GM23338 (cell line): ENCODE results near the gene ITIH6. TPM values are rescaled to one million over a fixed set of nuclear protein-coding genes. Genes with fewer than 3 reads are reported as not detected.

Source experiments
- ATAC-seq: fragments of 200-7000 bp; cut with Tn5 transposase; 3 replicates; pipeline ENCODE4 v1.9.1; 2020
- DNase-seq: peaks from one replicate; pipeline ENCODE4 v3.0.0-alpha.2; 2015; ENCODE audit warnings: low spot score
- H2AFZ ChIP-seq: fragments of 200-600 bp; sonication (generic); 2 replicates; pipeline ENCODE4 v1.8.0; 2016; ENCODE audit warnings: antibody characterized with exemption, mild to moderate bottlenecking, moderate library complexity
- H3F3A ChIP-seq: fragments of 200-600 bp; sonication (generic); replicated peaks from 2 replicates; pipeline ENCODE4 v1.8.0; 2017; ENCODE audit warnings: antibody characterized with exemption, mixed run types, low read depth
- H3K27ac ChIP-seq: fragments of 200-600 bp; sonication (generic); 2 replicates; pipeline ENCODE4 v1.6.1; 2016; ENCODE audit warnings: low read depth
- H3K27me3 ChIP-seq: fragments of 200-600 bp; sonication (generic); 2 replicates; pipeline ENCODE4 v1.8.0; 2016; ENCODE audit warnings: mild to moderate bottlenecking, mixed run types, moderate library complexity; ENCODE audit not compliant: insufficient read depth
- H3K36me3 ChIP-seq: fragments of 200-600 bp; sonication (generic); 2 replicates; pipeline ENCODE4 v1.8.0; 2016; ENCODE audit warnings: mild to moderate bottlenecking; ENCODE audit not compliant: insufficient read depth
- H3K4me1 ChIP-seq: fragments of 200-600 bp; sonication (generic); 2 replicates; pipeline ENCODE4 v1.8.0; 2016; ENCODE audit warnings: mild to moderate bottlenecking, moderate library complexity; ENCODE audit not compliant: insufficient read depth
- H3K4me2 ChIP-seq: fragments of 200-600 bp; sonication (generic); 2 replicates; pipeline ENCODE4 v1.7.1; 2017; ENCODE audit warnings: mixed run types
- H3K4me3 ChIP-seq: fragments of 200-600 bp; sonication (generic); 2 replicates; pipeline ENCODE4 v1.6.1; 2016; ENCODE audit warnings: mixed run types
- H3K79me2 ChIP-seq: fragments of 200-600 bp; sonication (generic); replicated peaks from 2 replicates; pipeline ENCODE4 v1.8.0; 2017; ENCODE audit warnings: mild to moderate bottlenecking; ENCODE audit not compliant: insufficient read depth
- H3K9me2 ChIP-seq: fragments of 200-600 bp; sonication (generic); 2 replicates; pipeline ENCODE4 v1.8.0; 2017; ENCODE audit not compliant: insufficient read depth
- H4K20me1 ChIP-seq: fragments of 200-600 bp; sonication (generic); replicated peaks from 2 replicates; pipeline ENCODE4 v1.8.0; 2017; ENCODE audit warnings: mild to moderate bottlenecking; ENCODE audit not compliant: insufficient read depth
- H3K27ac Mint-ChIP-seq: 2 replicates; pipeline ENCODE4 v1.8.0; 2020; ENCODE audit warnings: inconsistent platforms, mild to moderate bottlenecking, moderate library complexity, mixed read lengths
- H3K27me3 Mint-ChIP-seq: 3 replicates; pipeline ENCODE4 v1.8.0; 2022; ENCODE audit warnings: low read depth, mild to moderate bottlenecking, moderate library complexity, mixed read lengths, inconsistent platforms; ENCODE audit not compliant: insufficient read depth, poor library complexity
- H3K36me3 Mint-ChIP-seq: 3 replicates; pipeline ENCODE4 v1.8.0; 2021; ENCODE audit warnings: low read depth, mild to moderate bottlenecking, inconsistent platforms, moderate library complexity, mixed read lengths
- H3K4me1 Mint-ChIP-seq: 3 replicates; pipeline ENCODE4 v1.8.0; 2020; ENCODE audit warnings: mild to moderate bottlenecking, inconsistent platforms, mixed read lengths
- H3K4me3 Mint-ChIP-seq: 3 replicates; pipeline ENCODE4 v1.8.0; 2021; ENCODE audit warnings: moderate library complexity, mild to moderate bottlenecking, inconsistent platforms, mixed read lengths
- H3K9me3 Mint-ChIP-seq: 3 replicates; pipeline ENCODE4 v1.8.0; 2020; ENCODE audit warnings: moderate library complexity, mild to moderate bottlenecking, inconsistent platforms, mixed read lengths
- CREB1 ChIP-seq: fragments of 250-450 bp; sonication (Bioruptor Pico); IDR thresholded peaks from 2 replicates; pipeline ENCODE4 v1.5.0; 2020; ENCODE audit warnings: low read depth, mild to moderate bottlenecking, moderate library complexity
- CTCF ChIP-seq, 2 experiments: fragments of 200-600 bp in 1 of 2; sonication (generic) in 1 of 2; conservative IDR thresholded peaks; 2 replicates each; pipeline versions ENCODE4 v1.5.1 to v1.6.1; 2016 to 2017; ENCODE audit warnings: antibody characterized with exemption in 2 of 2, low read depth in 2 of 2, mild to moderate bottlenecking in 2 of 2, moderate library complexity in 1 of 2
- EZH2 ChIP-seq: fragments of 200-600 bp; sonication (generic); IDR thresholded peaks from one replicate; pipeline ENCODE4 v1.8.0; 2017; ENCODE audit warnings: antibody characterized with exemption, mild to moderate bottlenecking, low read depth; ENCODE audit not compliant: unreplicated experiment
- EZH2phosphoT487 ChIP-seq: fragments of 200-600 bp; sonication (generic); IDR thresholded peaks from one replicate; pipeline ENCODE4 v1.8.1; 2018; ENCODE audit warnings: antibody characterized with exemption; ENCODE audit not compliant: unreplicated experiment
- JUNB ChIP-seq: IDR thresholded peaks from one replicate; pipeline ENCODE4 v1.6.1; 2016; ENCODE audit warnings: antibody characterized with exemption; ENCODE audit not compliant: unreplicated experiment
- POLR2AphosphoS5 ChIP-seq: IDR thresholded peaks from 2 replicates; pipeline ENCODE4 v1.6.1; 2016; ENCODE audit warnings: antibody characterized with exemption, low read depth
- REST ChIP-seq: IDR thresholded peaks from one replicate; pipeline ENCODE4 v1.6.1; 2018; ENCODE audit warnings: antibody characterized with exemption; ENCODE audit not compliant: unreplicated experiment
- STAT1 ChIP-seq: IDR thresholded peaks from one replicate; pipeline ENCODE4 v1.6.1; 2016; ENCODE audit warnings: antibody characterized with exemption; ENCODE audit not compliant: unreplicated experiment
- ZNF114 ChIP-seq: fragments of 250-450 bp; sonication (Bioruptor Pico); IDR thresholded peaks from 2 replicates; pipeline ENCODE4 v1.5.0; 2020; ENCODE audit warnings: mild to moderate bottlenecking, moderate library complexity
- ZNF331 ChIP-seq: fragments of 250-450 bp; sonication (Bioruptor Pico); IDR thresholded peaks from 2 replicates; pipeline ENCODE4 v1.5.0; 2020; ENCODE audit warnings: low read depth, mild to moderate bottlenecking, moderate library complexity
- polyA plus RNA-seq: library from polyadenylated mRNA; unstranded; fragments of >200 nt; fragmentation: Nextera tagmentation; extraction: Ambion mirVana; gene quantifications from 2 replicates; pipeline ENCODE4 v1.2.1, GENCODE V29; 2016
- total RNA-seq: library from RNA; depleted of rRNA; stranded (reverse); fragments of >200 nt; shearing (Covaris generic); gene quantifications from 2 replicates; pipeline ENCODE4 v1.2.3, GENCODE V29; 2014
- TF ChIP-seq, protein P1 (sequence below): IDR thresholded peaks from 2 replicates; pipeline ENCODE4 v1.6.1; 2016; ENCODE audit warnings: antibody characterized with exemption
- TF ChIP-seq, protein P2 (sequence below): fragments of 250-450 bp; sonication (Bioruptor Pico); IDR thresholded peaks from 2 replicates; pipeline ENCODE4 v1.5.0; 2020; ENCODE audit warnings: mild to moderate bottlenecking, moderate library complexity

The ITIH6 gene
- total and polyA plus RNA-seq, 2 experiments from 2014 or later, result not detected

DNA sequence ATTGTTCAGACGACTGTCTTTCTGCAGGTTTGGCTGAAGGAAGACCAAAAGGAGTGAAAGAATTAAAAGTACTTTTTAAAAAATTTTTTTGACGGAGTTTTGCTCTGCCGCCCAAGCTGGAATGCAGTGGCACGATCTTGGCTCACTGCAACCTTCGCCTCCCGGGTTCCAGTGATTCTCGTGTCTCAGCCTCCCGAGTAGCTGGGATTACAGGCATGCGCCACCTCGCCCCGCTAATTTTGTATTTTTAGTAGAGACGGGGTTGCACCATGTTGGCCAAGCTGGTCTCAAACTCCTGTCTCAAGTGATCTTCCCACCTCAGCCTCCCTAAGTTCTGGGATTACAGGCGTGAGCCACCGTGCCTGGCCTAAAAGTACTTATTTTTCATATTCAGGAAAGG is 86.3 kb downstream of the ITIH6 start:
- Histone ChIP-seq H3K4me1 (no peaks in the 10 kb centered on the region), H3K27ac (no peak overlapping the region), H2AFZ (no peak overlapping the region), H3K9me2 (no peaks in the 10 kb centered on the region), H3K27me3 (no peaks in the 10 kb centered on the region), H3K79me2 (no peaks in the 10 kb centered on the region), H3K4me3 (no peak overlapping the region), H3K4me2 (no peak overlapping the region), H3K36me3 (no peaks in the 10 kb centered on the region), H3F3A (no peaks in the 10 kb centered on the region), H4K20me1 (no peaks in the 10 kb centered on the region)
- no peak for DNase-seq
- Mint-ChIP-seq H3K4me1 (peaks cover 6% of the 10 kb centered on the region; the same call in 2 of the 3 replicates), H3K36me3 (no peaks in the 10 kb centered on the region), H3K4me3 (no peak overlapping the region), H3K27ac (no peak overlapping the region), H3K9me3 (no peaks in the 10 kb centered on the region), H3K27me3 (no peaks in the 10 kb centered on the region)
- no peak for ATAC-seq
- no peak for TF ChIP-seq POLR2AphosphoS5
- TF ChIP-seq ZNF114 (CRISPR knock-in tag), result no peak
- TF ChIP-seq, protein P1, sequence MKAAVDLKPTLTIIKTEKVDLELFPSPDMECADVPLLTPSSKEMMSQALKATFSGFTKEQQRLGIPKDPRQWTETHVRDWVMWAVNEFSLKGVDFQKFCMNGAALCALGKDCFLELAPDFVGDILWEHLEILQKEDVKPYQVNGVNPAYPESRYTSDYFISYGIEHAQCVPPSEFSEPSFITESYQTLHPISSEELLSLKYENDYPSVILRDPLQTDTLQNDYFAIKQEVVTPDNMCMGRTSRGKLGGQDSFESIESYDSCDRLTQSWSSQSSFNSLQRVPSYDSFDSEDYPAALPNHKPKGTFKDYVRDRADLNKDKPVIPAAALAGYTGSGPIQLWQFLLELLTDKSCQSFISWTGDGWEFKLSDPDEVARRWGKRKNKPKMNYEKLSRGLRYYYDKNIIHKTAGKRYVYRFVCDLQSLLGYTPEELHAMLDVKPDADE, result no peak
- no peak for TF ChIP-seq STAT1
- TF ChIP-seq, protein P2, sequence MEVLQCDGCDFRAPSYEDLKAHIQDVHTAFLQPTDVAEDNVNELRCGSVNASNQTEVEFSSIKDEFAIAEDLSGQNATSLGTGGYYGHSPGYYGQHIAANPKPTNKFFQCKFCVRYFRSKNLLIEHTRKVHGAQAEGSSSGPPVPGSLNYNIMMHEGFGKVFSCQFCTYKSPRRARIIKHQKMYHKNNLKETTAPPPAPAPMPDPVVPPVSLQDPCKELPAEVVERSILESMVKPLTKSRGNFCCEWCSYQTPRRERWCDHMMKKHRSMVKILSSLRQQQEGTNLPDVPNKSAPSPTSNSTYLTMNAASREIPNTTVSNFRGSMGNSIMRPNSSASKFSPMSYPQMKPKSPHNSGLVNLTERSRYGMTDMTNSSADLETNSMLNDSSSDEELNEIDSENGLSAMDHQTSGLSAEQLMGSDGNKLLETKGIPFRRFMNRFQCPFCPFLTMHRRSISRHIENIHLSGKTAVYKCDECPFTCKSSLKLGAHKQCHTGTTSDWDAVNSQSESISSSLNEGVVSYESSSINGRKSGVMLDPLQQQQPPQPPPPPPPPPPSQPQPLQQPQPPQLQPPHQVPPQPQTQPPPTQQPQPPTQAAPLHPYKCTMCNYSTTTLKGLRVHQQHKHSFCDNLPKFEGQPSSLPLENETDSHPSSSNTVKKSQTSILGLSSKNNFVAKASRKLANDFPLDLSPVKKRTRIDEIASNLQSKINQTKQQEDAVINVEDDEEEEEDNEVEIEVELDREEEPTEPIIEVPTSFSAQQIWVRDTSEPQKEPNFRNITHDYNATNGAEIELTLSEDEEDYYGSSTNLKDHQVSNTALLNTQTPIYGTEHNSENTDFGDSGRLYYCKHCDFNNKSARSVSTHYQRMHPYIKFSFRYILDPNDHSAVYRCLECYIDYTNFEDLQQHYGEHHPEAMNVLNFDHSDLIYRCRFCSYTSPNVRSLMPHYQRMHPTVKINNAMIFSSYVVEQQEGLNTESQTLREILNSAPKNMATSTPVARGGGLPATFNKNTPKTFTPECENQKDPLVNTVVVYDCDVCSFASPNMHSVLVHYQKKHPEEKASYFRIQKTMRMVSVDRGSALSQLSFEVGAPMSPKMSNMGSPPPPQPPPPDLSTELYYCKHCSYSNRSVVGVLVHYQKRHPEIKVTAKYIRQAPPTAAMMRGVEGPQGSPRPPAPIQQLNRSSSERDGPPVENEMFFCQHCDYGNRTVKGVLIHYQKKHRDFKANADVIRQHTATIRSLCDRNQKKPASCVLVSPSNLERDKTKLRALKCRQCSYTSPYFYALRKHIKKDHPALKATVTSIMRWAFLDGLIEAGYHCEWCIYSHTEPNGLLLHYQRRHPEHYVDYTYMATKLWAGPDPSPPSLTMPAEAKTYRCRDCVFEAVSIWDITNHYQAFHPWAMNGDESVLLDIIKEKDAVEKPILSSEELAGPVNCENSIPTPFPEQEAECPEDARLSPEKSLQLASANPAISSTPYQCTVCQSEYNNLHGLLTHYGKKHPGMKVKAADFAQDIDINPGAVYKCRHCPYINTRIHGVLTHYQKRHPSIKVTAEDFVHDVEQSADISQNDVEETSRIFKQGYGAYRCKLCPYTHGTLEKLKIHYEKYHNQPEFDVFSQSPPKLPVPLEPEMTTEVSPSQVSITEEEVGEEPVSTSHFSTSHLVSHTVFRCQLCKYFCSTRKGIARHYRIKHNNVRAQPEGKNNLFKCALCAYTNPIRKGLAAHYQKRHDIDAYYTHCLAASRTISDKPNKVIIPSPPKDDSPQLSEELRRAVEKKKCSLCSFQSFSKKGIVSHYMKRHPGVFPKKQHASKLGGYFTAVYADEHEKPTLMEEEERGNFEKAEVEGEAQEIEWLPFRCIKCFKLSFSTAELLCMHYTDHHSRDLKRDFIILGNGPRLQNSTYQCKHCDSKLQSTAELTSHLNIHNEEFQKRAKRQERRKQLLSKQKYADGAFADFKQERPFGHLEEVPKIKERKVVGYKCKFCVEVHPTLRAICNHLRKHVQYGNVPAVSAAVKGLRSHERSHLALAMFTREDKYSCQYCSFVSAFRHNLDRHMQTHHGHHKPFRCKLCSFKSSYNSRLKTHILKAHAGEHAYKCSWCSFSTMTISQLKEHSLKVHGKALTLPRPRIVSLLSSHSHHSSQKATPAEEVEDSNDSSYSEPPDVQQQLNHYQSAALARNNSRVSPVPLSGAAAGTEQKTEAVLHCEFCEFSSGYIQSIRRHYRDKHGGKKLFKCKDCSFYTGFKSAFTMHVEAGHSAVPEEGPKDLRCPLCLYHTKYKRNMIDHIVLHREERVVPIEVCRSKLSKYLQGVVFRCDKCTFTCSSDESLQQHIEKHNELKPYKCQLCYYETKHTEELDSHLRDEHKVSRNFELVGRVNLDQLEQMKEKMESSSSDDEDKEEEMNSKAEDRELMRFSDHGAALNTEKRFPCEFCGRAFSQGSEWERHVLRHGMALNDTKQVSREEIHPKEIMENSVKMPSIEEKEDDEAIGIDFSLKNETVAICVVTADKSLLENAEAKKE (CRISPR knock-in tag), result no peak
- no peak for TF ChIP-seq ZNF331 (CRISPR knock-in tag)
- no peak for TF ChIP-seq EZH2
- TF ChIP-seq EZH2phosphoT487, result no peak
- TF ChIP-seq REST, result no peak
- TF ChIP-seq CTCF (conservative IDR thresholded peaks at IDR 0.05; ENCODE audit: low read depth in 2 of 2), result no peak
- TF ChIP-seq CREB1 (CRISPR knock-in tag), result no peak
- no peak for TF ChIP-seq JUNB
